GM12873 (cell line): ENCODE measurements around the gene AKAP6.

Source experiments
- TF ChIP-seq, protein P1 (sequence below): IDR thresholded peaks from 2 replicates; pipeline ENCODE4 v1.5.1; 2012; ENCODE audit warnings: low read depth, mild to moderate bottlenecking, moderate library complexity, low read length, control low read depth; ENCODE audit not compliant: insufficient read depth; ENCODE audit errors: missing control alignments

AKAP6 gene

DNA sequence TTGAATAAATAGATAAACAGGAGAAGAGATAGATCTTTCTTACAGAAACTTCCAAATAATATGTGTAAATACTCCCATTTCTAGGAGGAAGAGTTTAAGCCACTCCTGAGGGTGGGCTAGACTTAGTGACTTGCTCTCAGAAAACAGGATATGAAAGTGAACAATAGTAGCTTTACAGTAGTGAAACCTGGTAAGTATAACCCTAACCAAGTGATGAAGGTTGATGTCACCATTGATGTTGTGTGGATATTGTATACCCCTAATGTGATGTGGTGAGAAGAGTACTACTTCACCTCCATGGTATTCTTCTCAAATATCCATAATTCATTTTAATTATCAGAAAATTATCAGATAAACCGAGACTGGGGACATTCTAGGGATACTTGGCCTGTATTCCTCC, 20.9 kb downstream of the AKAP6 start:
- TF ChIP-seq, protein P1, sequence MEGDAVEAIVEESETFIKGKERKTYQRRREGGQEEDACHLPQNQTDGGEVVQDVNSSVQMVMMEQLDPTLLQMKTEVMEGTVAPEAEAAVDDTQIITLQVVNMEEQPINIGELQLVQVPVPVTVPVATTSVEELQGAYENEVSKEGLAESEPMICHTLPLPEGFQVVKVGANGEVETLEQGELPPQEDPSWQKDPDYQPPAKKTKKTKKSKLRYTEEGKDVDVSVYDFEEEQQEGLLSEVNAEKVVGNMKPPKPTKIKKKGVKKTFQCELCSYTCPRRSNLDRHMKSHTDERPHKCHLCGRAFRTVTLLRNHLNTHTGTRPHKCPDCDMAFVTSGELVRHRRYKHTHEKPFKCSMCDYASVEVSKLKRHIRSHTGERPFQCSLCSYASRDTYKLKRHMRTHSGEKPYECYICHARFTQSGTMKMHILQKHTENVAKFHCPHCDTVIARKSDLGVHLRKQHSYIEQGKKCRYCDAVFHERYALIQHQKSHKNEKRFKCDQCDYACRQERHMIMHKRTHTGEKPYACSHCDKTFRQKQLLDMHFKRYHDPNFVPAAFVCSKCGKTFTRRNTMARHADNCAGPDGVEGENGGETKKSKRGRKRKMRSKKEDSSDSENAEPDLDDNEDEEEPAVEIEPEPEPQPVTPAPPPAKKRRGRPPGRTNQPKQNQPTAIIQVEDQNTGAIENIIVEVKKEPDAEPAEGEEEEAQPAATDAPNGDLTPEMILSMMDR, result no peak

GRCh38 chr14:32352631-32353030, 23.5 kb downstream of the AKAP6 start:
- TF ChIP-seq, protein P1, result no peak

DNA sequence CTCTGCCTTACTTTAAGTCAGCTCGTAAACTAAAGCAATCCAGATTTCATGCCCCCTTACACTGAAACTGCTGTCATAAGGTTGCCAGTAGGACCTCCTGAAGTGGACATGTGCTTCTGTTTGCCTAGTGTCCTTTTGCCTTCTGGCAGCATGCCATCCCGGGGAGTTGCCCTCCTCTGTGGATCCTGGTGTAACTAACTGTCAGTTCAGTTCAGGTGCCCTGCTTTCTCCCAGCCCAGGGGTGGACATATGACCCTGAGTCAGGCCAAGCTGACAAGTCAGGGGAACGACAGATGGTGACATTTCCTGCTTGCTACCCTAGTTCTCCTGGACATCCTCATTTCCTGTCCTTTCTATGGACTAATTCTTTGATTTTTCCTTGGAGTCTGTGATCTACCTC, 25.6 kb downstream of the AKAP6 start:
- TF ChIP-seq, protein P1, result no peak

- TF ChIP-seq, protein P1, result no peak
Observed at GRCh38 chr14:32358781-32359180, 29.7 kb downstream of the AKAP6 start.

- TF ChIP-seq, protein P1, result no peak
Observed at GRCh38 chr14:32361674-32362073, 32.6 kb downstream of the AKAP6 start.

DNA sequence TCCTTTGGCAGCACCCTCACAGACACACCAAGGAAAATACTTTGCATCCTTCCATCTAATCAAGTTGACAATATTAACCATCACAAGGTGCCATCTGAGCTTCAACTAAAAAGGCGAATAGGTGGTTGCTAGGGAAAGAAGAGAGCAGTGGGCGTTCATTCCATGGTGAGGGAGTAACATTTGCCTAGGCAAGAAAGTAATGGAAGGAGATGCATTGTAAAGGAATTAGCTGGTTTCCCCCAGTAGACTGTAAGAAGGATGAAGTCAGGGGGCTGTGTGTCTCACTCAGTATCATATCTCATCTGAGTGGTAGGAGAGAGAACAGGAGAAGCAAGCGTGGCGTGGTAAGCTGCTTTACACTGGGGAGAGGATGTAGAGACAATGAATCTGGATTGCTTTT, 34.7 kb downstream of the AKAP6 start:
- TF ChIP-seq, protein P1, result no peak

DNA sequence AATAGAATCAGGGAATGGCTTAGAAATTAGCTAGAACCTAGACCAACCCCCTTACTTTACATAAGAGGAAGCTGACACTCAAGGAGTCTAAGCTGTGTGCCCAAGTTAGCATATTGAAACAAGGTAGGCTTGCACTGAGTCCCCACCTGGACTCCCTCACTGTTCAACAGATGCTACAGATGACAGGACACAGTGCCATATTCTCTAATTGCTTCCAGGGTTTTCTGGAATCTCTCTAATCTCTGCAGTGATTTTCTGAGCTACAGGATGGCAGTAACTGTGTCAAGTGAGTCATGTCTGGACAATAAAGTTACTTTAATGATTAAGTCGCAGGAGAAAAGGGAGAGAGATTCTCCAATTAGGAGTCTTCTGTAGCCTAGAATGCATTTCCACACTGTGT, 35.8 kb downstream of the AKAP6 start:
- TF ChIP-seq, protein P1, result no peak
